Measurements from ENCODE around the gene PRMT9. TPM values are rescaled to one million over a fixed set of nuclear protein-coding genes. Genes with fewer than 3 reads are reported as not detected.

The PRMT9 gene
- total RNA-seq, 2 donors from 2014 or later: 3.0 to 5.7 TPM

- Histone ChIP-seq H3K9me3 (no peaks in the 10 kb centered on the region), H3K27me3 (no peaks in the 10 kb centered on the region), H3K4me1 (no peaks in the 10 kb centered on the region), H3K27ac (no peak overlapping the region), H3K4me3 (no peak overlapping the region), H3K36me3 (replicated peaks in 1 of 2; ENCODE audit: insufficient read depth in 1 of 2, low read depth in 2 of 2) (peaks cover 0 to 10% of the 10 kb centered on the region in 2 donors)
- DNase-seq (no peak), ATAC-seq (no peak)
- intact Hi-C loops (cut with DNase I): no loop called here
- TF ChIP-seq POLR2A (IDR thresholded peaks at IDR 0.05) (no peak), CTCF (IDR thresholded peaks at IDR 0.05) (no peak)
- WGBS, 2 donors: 83 to 84% methylated on average over 2 of the region's 2 CpGs
Measured at GRCh38 chr4:147638942-147639341, 45.0 kb downstream of the PRMT9 start.

GRCh38 chr4:147638365-147638764, 45.6 kb downstream of the PRMT9 start:
- Histone ChIP-seq H3K9me3 (no peaks in the 10 kb centered on the region), H3K36me3 (replicated peaks in 1 of 2; ENCODE audit: insufficient read depth in 1 of 2, low read depth in 2 of 2) (peaks cover 0 to 13% of the 10 kb centered on the region in 2 donors), H3K27me3 (no peaks in the 10 kb centered on the region), H3K27ac (no peak overlapping the region), H3K4me1 (no peaks in the 10 kb centered on the region), H3K4me3 (no peak overlapping the region)
- DNase-seq (no peak), ATAC-seq (no peak)
- intact Hi-C loops (cut with DNase I): no loop called here
- 59 to 80% methylated on average over 1 of the region's 1 CpG for WGBS, 2 donors
- TF ChIP-seq CTCF (IDR thresholded peaks at IDR 0.05) (no peak), POLR2A (IDR thresholded peaks at IDR 0.05) (no peak)

GRCh38 chr4:147635348-147635747, 48.6 kb downstream of the PRMT9 start:
- Histone ChIP-seq H3K27ac (no peak overlapping the region), H3K4me3 (no peak overlapping the region), H3K36me3 (replicated peaks in 1 of 2; ENCODE audit: insufficient read depth in 1 of 2, low read depth in 2 of 2) (peaks cover 0 to 19% of the 10 kb centered on the region in 2 donors), H3K27me3 (no peaks in the 10 kb centered on the region), H3K9me3 (no peaks in the 10 kb centered on the region), H3K4me1 (no peaks in the 10 kb centered on the region)
- intact Hi-C loops (cut with DNase I): no loop called here
- DNase-seq: no peak
- TF ChIP-seq POLR2A (IDR thresholded peaks at IDR 0.05): no peak
- TF ChIP-seq CTCF (IDR thresholded peaks at IDR 0.05): no peak
- no peak for ATAC-seq

GRCh38 chr4:147633643-147634042, 50.3 kb downstream of the PRMT9 start:
- intact Hi-C loops (cut with DNase I): no loop called here
- H3K36me3 ChIP-seq (replicated peaks in 1 of 2; ENCODE audit: insufficient read depth in 1 of 2, low read depth in 2 of 2): peaks cover 0 to 20% of the 10 kb centered on the region in 2 donors
- no peak for ATAC-seq
- no peaks in the 10 kb centered on the region for H3K27me3 ChIP-seq
- H3K9me3 ChIP-seq: no peaks in the 10 kb centered on the region
- 88 to 92% methylated on average over 1 of the region's 1 CpG for WGBS, 2 donors
- H3K4me1 ChIP-seq: no peaks in the 10 kb centered on the region
- no peak overlapping the region for H3K27ac ChIP-seq
- TF ChIP-seq POLR2A (IDR thresholded peaks at IDR 0.05): no peak
- TF ChIP-seq CTCF (IDR thresholded peaks at IDR 0.05): no peak
- H3K4me3 ChIP-seq: no peak overlapping the region
- no peak for DNase-seq

- DNase-seq (no peak), ATAC-seq (no peak)
- peaks cover 0 to 20% of the 10 kb centered on the region in 2 donors for H3K36me3 ChIP-seq (replicated peaks in 1 of 2; ENCODE audit: insufficient read depth in 1 of 2, low read depth in 2 of 2)
- H3K27me3 ChIP-seq: no peaks in the 10 kb centered on the region
- H3K27ac ChIP-seq: no peak overlapping the region
- TF ChIP-seq CTCF (IDR thresholded peaks at IDR 0.05) (no peak), POLR2A (IDR thresholded peaks at IDR 0.05) (no peak)
- WGBS, 2 donors: 77 to 96% methylated on average over 3 of the region's 3 CpGs
- intact Hi-C loops (cut with DNase I): no loop called here
- H3K4me1 ChIP-seq: no peaks in the 10 kb centered on the region
- H3K4me3 ChIP-seq: no peak overlapping the region
- H3K9me3 ChIP-seq: no peaks in the 10 kb centered on the region
Measured at GRCh38 chr4:147633113-147633512, 50.9 kb downstream of the PRMT9 start.
